GM12878 (cell line): ENCODE data around the gene KIF17. TPM values are rescaled to one million over a fixed set of nuclear protein-coding genes. Genes with fewer than 3 reads are reported as not detected.

ENCODE experiments used
- ATAC-seq: fragments of 200-7000 bp; cut with Tn5 transposase; 3 replicates; pipeline ENCODE4 v1.9.1; 2020; ENCODE audit warnings: mild to moderate bottlenecking, moderate library complexity
- BruUV-seq: library from RNA; stranded (reverse); fragments of 400-500 nt; replicated peaks from 2 replicates; lab custom pipeline; 2021; lab: Mats Ljungman, UMichigan
- CTCF ChIA-PET: fragments of 300-600 bp; sonication (Branson Sonifier 250); formaldehyde crosslinking; extraction: SDS; loops from one replicate; lab custom pipeline; 2021; ENCODE audit warnings: inconsistent platforms; lab: Yijun Ruan, JAX
- POLR2A ChIA-PET: fragments of 350-600 bp; formaldehyde crosslinking; extraction: SDS; loops from one replicate; lab custom pipeline; 2021; ENCODE audit warnings: inconsistent platforms; lab: Charles Lee
- RAD21 ChIA-PET: fragments of 300-600 bp; sonication (Branson Sonifier 250); formaldehyde crosslinking; loops from one replicate; lab custom pipeline; 2023; ENCODE audit warnings: antibody characterized with exemption; ENCODE audit not compliant: unreplicated experiment; lab: Charles Lee
- SMC1A ChIA-PET: fragments of 300-600 bp; sonication (Branson Sonifier 250); formaldehyde crosslinking; loops from one replicate; lab custom pipeline; 2023; ENCODE audit not compliant: unreplicated experiment, uncharacterized antibody; lab: Charles Lee
- DNase-seq: peaks from one replicate; pipeline ENCODE4 v3.0.0-alpha.2; 2011; ENCODE audit warnings: low read depth, low spot score
- FAIRE-seq: peaks from 3 replicates; lab custom pipeline; 2011; peaks lifted over from hg19 to GRCh38; lab: Jason Lieb, UNC
- H2AFZ ChIP-seq: 2 replicates; pipeline ENCODE4 v1.6.0; 2011; ENCODE audit warnings: low read depth, low read length, control low read depth; ENCODE audit not compliant: control insufficient read depth
- H3K27ac ChIP-seq: 2 replicates; pipeline ENCODE4 v1.5.1; 2011; ENCODE audit warnings: control low read depth; ENCODE audit not compliant: control insufficient read depth, insufficient read depth
- H3K27me3 ChIP-seq, 2 experiments: replicated peaks in 1 of 2; 2 replicates each; pipeline versions ENCODE4 v1.6.0 to v1.6.1; 2011; ENCODE audit warnings: low read length in 1 of 2; ENCODE audit not compliant: control insufficient read depth in 2 of 2, insufficient read depth in 2 of 2
- H3K36me3 ChIP-seq, 2 experiments: 2 replicates each; pipeline ENCODE4 v1.5.1; 2011; ENCODE audit warnings: low read length in 1 of 2; ENCODE audit not compliant: control insufficient read depth in 2 of 2, insufficient read depth in 2 of 2
- H3K4me1 ChIP-seq: 2 replicates; pipeline ENCODE4 v1.6.1; 2011; ENCODE audit warnings: mild to moderate bottlenecking, low read length, moderate library complexity, mixed read lengths; ENCODE audit not compliant: control insufficient read depth, insufficient read depth
- H3K4me2 ChIP-seq: 2 replicates; pipeline ENCODE4 v1.6.0; 2011; ENCODE audit warnings: control low read depth; ENCODE audit not compliant: control insufficient read depth, insufficient read depth
- H3K4me3 ChIP-seq: fragments of 200-600 bp; sonication (generic); 2 replicates; pipeline ENCODE4 v1.5.1; 2016
- H3K79me2 ChIP-seq: 2 replicates; pipeline ENCODE4 v1.6.0; 2011; ENCODE audit warnings: low read length; ENCODE audit not compliant: control insufficient read depth, insufficient read depth
- H3K9ac ChIP-seq: 2 replicates; pipeline ENCODE4 v1.8.0; 2011; ENCODE audit warnings: low read length, control low read depth, mixed read lengths; ENCODE audit not compliant: control insufficient read depth, insufficient read depth
- H3K9me3 ChIP-seq: replicated peaks from 3 replicates; pipeline ENCODE4 v1.5.1; 2011; ENCODE audit warnings: mild to moderate bottlenecking, low read length; ENCODE audit not compliant: control insufficient read depth, insufficient read depth
- H4K20me1 ChIP-seq: 2 replicates; pipeline ENCODE4 v1.6.0; 2011; ENCODE audit not compliant: control insufficient read depth, insufficient read depth
- CEBPB ChIP-seq, 2 experiments: fragments of 150-350 bp in 1 of 2; IDR thresholded peaks; 2 replicates each; pipeline ENCODE4 v1.6.1; 2012 to 2014; ENCODE audit warnings: low read depth in 2 of 2, low read length in 2 of 2, borderline replicate concordance in 1 of 2, inconsistent platforms in 1 of 2
- WGBS: methylation state at CpG from one replicate; pipeline ENCODE4 v1.1.6; 2016; ENCODE audit warnings: low lambda C conversion rate; ENCODE audit not compliant: insufficient replicate concordance, insufficient coverage; ENCODE audit errors: missing lambda C conversion rate; 5-methylcytosine and 5-hydroxymethylcytosine counted together
- in situ Hi-C: fragments of 300-500 bp; cut with MboI; formaldehyde crosslinking; loops from 9 replicates; pipeline ENCODE4 v1.14.3; 2018; ENCODE audit warnings: mixed read lengths
- intact Hi-C: fragments of 100-400 bp; cut with micrococcal nuclease; formaldehyde crosslinking; loops from one replicate; pipeline ENCODE4 v1.14.2; 2022; ENCODE audit not compliant: unreplicated experiment
- polyA plus RNA-seq, 11 experiments: library from polyadenylated mRNA; depleted of rRNA in 4 of 11; unstranded in 6 of 11; stranded (reverse) in 5 of 11; fragments of >200 nt; fragmentation: Nextera tagmentation in 4 of 11; fragmentation: Illumina TruSeq in 1 of 11; extraction: Ambion mirVana in 4 of 11; extraction: Trizol in 1 of 11; gene quantifications; 1 replicate in 1 of 11; 2 replicates in 10 of 11; pipeline versions ENCODE4 v1.2.1 to v1.2.3, GENCODE V29; 2011 to 2016; ENCODE audit warnings: inconsistent platforms in 2 of 11, missing spikeins in 2 of 11, low read depth in 1 of 11
- total RNA-seq, 4 experiments: library from RNA; depleted of rRNA in 3 of 4; stranded (reverse); fragments of >200 nt in 3 of 4; fragmentation: Illumina TruSeq in 1 of 4; extraction: Trizol in 1 of 4; gene quantifications; 2 replicates each; pipeline versions ENCODE4 v1.2.1 to v1.2.3, GENCODE V29; 2013 to 2021
- TF ChIP-seq, protein P1 (sequence below): fragments of 450-650 bp; formaldehyde crosslinking; IDR thresholded peaks from 2 replicates; pipeline ENCODE4 v1.5.0; 2022; ENCODE audit warnings: mild to moderate bottlenecking, missing genetic modification characterization

KIF17 gene
- total and polyA plus RNA-seq, 10 of the 15 experiments (the other 5 are each of a cell fraction or from before 2014, with no cell fraction given) = 0.01 to 0.10 (median 0.03) TPM; not detected in 7

DNA sequence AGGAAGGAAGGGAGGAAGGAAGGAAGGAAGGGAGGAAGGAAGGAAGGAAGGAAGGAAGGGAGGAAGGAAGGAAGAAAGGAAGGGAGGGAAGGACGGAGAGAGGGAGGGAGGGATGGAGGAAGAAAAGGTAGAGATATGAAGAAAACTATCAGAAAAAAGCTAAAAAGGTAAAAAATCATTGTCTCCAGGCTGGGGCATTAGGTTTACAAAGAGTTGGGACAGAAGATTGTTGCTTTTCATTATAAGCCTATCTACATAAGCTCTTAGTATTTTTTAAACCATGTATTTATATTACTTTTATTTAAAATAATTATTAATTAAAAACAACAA lies 91.7 kb downstream of the KIF17 start:
- no peaks in the 10 kb centered on the region for H3K9me3 ChIP-seq
- TF ChIP-seq, protein P1, sequence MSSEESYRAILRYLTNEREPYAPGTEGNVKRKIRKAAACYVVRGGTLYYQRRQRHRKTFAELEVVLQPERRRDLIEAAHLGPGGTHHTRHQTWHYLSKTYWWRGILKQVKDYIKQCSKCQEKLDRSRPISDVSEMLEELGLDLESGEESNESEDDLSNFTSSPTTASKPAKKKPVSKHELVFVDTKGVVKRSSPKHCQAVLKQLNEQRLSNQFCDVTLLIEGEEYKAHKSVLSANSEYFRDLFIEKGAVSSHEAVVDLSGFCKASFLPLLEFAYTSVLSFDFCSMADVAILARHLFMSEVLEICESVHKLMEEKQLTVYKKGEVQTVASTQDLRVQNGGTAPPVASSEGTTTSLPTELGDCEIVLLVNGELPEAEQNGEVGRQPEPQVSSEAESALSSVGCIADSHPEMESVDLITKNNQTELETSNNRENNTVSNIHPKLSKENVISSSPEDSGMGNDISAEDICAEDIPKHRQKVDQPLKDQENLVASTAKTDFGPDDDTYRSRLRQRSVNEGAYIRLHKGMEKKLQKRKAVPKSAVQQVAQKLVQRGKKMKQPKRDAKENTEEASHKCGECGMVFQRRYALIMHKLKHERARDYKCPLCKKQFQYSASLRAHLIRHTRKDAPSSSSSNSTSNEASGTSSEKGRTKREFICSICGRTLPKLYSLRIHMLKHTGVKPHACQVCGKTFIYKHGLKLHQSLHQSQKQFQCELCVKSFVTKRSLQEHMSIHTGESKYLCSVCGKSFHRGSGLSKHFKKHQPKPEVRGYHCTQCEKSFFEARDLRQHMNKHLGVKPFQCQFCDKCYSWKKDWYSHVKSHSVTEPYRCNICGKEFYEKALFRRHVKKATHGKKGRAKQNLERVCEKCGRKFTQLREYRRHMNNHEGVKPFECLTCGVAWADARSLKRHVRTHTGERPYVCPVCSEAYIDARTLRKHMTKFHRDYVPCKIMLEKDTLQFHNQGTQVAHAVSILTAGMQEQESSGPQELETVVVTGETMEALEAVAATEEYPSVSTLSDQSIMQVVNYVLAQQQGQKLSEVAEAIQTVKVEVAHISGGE (CRISPR knock-in tag) = no peak
- TF ChIP-seq CEBPB (IDR thresholded peaks at IDR 0.05; ENCODE audit: borderline replicate concordance in 1 of 2, low read depth in 2 of 2, low read length in 2 of 2) = no peak
- TF ChIP-seq, all 136 proteins: peak for 0
- 0% methylated on average over 1 of the region's 1 CpG for WGBS
- Histone ChIP-seq H3K79me2 (no peaks in the 10 kb centered on the region), H3K36me3 (no peaks in the 10 kb centered on the region), H3K27me3 (no peaks in the 10 kb centered on the region), H4K20me1 (no peaks in the 10 kb centered on the region), H3K27ac (no peak overlapping the region), H3K4me2 (no peak overlapping the region), H3K4me3 (no peak overlapping the region), H3K9ac (no peak overlapping the region), H2AFZ (no peak overlapping the region), H3K4me1 (no peaks in the 10 kb centered on the region)
- ChIA-PET CTCF (interaction anchor here (0.9 kb wide), 1 partner anchor 14 kb away, joined by 3 read pairs; no protein-coding TSS in a partner anchor), RAD21 (no interaction called here), POLR2A (no interaction called here), SMC1A (interaction anchor here (1.4 kb wide), 1 partner anchor 8 kb away, joined by 3 read pairs; no protein-coding TSS in a partner anchor)
- in situ Hi-C loops = no loop called here
- DNase-seq (no peak), ATAC-seq (no peak), FAIRE-seq (no peak)
- intact Hi-C loops = no loop called here
- BruUV-seq = no TSS peak
